C4-2B (cell line): ENCODE measurements around the gene SPATA21.

Experiments used
- ZFX ChIP-seq: fragments of 450-650 bp; IDR thresholded peaks from 2 replicates; pipeline ENCODE4 v1.6.1; 2017
- TF ChIP-seq, protein P1 (sequence below): fragments of 450-650 bp; conservative IDR thresholded peaks from 2 replicates; pipeline ENCODE4 v1.5.1; 2017; ENCODE audit warnings: mild to moderate bottlenecking

DNA sequence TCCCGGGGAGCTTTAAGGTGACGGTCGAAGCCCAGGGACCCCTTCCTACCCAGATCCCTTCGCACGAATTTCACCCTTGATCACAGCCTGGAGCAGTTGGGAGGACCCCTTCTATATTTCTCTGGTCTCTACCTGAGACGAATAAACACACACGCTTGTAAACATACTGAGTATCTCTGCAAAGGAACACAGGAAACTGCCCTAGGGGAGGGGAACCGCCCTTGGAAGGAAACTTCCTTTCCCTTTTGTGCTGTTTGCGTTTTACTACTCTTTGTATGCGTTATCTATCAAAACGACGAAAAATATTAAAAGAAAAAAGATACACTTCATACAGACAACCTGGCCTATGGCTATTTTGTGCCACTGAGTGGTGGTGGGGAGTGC, 4.0 kb upstream of the SPATA21 start:
- TF ChIP-seq, protein P1, sequence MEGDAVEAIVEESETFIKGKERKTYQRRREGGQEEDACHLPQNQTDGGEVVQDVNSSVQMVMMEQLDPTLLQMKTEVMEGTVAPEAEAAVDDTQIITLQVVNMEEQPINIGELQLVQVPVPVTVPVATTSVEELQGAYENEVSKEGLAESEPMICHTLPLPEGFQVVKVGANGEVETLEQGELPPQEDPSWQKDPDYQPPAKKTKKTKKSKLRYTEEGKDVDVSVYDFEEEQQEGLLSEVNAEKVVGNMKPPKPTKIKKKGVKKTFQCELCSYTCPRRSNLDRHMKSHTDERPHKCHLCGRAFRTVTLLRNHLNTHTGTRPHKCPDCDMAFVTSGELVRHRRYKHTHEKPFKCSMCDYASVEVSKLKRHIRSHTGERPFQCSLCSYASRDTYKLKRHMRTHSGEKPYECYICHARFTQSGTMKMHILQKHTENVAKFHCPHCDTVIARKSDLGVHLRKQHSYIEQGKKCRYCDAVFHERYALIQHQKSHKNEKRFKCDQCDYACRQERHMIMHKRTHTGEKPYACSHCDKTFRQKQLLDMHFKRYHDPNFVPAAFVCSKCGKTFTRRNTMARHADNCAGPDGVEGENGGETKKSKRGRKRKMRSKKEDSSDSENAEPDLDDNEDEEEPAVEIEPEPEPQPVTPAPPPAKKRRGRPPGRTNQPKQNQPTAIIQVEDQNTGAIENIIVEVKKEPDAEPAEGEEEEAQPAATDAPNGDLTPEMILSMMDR = no peak
- no peak for TF ChIP-seq ZFX
